AG10803 (cell line): ENCODE measurements around the gene RTTN.

ENCODE experiments used
- DNase-seq: peaks from one replicate; pipeline ENCODE4 v3.0.0; 2010; ENCODE audit warnings: low read depth
- H3K4me3 ChIP-seq: 2 replicates; pipeline ENCODE4 v1.5.1; 2011; ENCODE audit warnings: mild to moderate bottlenecking, low read length, control low read depth
- TF ChIP-seq, protein P1 (sequence below): conservative IDR thresholded peaks from 2 replicates; pipeline ENCODE4 v1.5.1; 2011; ENCODE audit warnings: mild to moderate bottlenecking, low read length, control low read depth, inconsistent platforms

Gene RTTN

DNA sequence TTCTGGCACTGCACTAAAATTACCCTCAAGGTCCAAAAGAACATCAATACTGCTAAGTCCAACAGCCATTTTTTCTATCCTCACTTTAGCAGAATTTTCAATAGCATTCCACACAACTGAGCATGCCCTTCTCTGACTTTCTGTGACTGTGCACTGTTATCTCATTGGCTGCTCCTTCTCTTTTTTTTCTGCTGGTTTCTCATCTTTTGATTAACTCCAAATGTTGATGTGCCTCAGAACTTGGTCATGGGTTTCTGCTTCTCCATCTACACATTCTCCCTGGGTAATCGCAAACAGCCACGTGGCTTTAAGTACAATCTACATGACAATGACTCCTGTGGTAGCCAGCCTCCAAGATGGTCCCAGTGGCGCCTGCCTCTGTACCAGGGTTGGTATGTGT is 182.9 kb downstream of the RTTN start:
- TF ChIP-seq, protein P1, sequence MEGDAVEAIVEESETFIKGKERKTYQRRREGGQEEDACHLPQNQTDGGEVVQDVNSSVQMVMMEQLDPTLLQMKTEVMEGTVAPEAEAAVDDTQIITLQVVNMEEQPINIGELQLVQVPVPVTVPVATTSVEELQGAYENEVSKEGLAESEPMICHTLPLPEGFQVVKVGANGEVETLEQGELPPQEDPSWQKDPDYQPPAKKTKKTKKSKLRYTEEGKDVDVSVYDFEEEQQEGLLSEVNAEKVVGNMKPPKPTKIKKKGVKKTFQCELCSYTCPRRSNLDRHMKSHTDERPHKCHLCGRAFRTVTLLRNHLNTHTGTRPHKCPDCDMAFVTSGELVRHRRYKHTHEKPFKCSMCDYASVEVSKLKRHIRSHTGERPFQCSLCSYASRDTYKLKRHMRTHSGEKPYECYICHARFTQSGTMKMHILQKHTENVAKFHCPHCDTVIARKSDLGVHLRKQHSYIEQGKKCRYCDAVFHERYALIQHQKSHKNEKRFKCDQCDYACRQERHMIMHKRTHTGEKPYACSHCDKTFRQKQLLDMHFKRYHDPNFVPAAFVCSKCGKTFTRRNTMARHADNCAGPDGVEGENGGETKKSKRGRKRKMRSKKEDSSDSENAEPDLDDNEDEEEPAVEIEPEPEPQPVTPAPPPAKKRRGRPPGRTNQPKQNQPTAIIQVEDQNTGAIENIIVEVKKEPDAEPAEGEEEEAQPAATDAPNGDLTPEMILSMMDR: no peak
- peak; percentile 10 for DNase-seq
- no peak overlapping the region for H3K4me3 ChIP-seq

DNA sequence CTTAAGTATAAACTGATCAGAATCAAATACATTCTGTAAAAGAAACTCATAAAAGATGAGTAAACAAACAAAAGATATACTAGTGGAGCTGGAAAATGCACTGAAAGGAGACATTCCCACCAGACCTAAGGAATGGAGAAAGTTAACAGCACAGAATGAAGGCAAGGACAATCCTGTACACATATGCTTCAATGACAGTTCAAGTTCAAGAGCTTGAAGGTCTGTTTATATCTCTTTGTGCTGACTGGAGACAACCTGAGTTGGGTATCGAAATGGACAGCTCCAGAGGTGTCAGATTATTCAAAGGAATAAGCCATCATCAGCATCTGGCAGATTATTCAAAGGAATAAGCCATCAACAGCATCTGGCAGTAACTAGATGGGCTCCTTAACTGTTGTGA is 184.0 kb downstream of the RTTN start:
- TF ChIP-seq, protein P1: no peak
- DNase-seq: no peak
- no peak overlapping the region for H3K4me3 ChIP-seq

DNA sequence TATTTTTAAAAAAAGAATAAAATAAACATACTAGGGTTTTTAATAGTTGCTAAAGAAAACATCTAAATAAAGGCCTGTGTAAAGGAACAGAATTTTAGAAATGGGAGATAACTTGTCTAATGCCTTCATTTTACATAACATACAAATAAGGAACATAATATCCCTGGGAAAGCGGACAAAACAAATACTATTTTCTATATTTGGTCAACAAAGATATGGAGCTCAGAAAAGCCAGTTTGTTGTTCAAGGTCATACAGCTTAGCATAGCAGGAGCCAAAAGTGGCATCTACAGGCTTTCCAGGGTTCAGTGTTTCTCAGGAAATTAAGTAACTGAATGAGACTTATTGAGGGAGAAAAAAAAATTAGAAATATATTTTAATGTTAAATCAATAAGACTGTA is 184.4 kb downstream of the RTTN start:
- no peak overlapping the region for H3K4me3 ChIP-seq
- no peak for DNase-seq
- TF ChIP-seq, protein P1: no peak

DNA sequence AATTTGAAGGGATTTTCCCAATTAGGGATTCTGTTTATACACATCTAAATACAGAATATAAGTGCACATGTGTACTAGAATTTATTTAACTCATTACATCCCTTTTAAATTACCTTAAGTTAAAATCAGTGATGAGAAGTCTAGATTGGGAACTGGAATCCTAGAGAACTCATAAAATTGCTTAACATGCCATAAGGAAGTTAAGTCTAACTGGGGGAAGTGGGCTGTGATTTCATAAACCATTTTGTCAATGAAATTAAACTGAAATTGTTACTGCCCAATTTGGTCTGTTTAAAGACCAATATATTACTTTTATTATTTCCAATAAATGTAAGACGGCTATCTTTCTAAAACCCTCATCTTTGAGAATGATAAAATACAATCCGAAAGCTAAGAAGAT is 185.5 kb downstream of the RTTN start:
- TF ChIP-seq, protein P1: no peak
- H3K4me3 ChIP-seq: no peak overlapping the region
- DNase-seq: no peak

DNA sequence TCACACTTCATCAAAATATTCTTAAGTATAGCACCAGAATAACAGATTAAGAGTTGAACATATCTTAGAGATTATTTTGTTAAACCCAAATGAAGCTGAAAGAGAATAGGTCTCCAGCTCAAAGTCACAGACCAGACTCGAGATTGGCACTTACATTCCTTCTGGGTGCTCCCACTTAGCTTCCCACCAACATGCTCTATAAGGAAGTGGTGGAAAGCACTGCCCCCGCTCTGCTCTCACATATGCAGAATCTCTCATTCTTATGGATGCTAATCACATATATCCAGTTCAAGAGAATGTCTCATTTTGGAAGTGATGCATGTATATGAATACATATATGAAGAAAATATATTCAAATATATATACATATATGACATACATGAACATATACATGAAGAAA is 186.4 kb downstream of the RTTN start:
- DNase-seq: no peak
- no peak overlapping the region for H3K4me3 ChIP-seq
- TF ChIP-seq, protein P1: no peak

DNA sequence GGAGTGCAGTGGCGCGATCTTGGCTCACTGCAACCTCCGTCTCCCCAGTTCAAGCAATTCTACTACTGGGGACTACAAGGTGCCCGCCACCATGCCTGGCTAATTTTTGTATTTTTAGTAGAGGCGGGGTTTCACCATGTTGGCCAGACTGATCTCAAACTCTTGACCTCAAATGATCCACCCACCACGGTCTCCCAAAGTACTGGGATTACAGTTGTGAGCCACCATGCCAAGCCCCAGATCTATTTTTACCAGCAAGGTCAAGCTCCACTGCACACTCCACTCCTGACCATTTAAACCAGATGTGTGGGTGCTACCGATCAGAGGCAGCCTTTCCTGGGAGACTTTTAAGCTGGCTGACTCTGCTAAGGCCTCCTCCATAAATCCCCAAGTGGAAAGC is 190.4 kb downstream of the RTTN start:
- TF ChIP-seq, protein P1: no peak
- no peak overlapping the region for H3K4me3 ChIP-seq

DNA sequence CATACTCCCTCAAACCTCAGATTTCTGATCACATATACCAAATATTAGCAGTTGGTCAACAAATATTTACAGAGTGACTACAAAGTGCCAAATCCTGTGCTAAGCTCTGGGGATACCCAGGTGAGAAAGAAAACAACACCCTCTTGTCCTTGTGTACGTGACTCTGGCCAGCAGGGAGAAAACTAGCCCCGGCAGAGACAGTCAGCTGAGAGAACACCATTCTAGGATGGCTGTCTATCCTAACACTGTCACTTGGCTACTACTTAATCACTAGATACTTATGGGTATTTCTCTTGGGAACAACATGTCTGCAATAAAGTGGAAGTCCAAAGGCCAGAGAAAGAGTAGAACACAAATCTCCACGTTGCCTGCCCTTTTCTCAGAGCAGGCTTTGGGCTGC is 199.9 kb downstream of the RTTN start:
- DNase-seq: no peak
- TF ChIP-seq, protein P1: no peak
- H3K4me3 ChIP-seq: no peak overlapping the region

More for the DNA sequence above, 190.4 kb downstream of the RTTN start:
- DNase-seq: peak; percentile 8
